ENCODE data around the gene CAPRIN2.

- TF ChIP-seq, protein P1, sequence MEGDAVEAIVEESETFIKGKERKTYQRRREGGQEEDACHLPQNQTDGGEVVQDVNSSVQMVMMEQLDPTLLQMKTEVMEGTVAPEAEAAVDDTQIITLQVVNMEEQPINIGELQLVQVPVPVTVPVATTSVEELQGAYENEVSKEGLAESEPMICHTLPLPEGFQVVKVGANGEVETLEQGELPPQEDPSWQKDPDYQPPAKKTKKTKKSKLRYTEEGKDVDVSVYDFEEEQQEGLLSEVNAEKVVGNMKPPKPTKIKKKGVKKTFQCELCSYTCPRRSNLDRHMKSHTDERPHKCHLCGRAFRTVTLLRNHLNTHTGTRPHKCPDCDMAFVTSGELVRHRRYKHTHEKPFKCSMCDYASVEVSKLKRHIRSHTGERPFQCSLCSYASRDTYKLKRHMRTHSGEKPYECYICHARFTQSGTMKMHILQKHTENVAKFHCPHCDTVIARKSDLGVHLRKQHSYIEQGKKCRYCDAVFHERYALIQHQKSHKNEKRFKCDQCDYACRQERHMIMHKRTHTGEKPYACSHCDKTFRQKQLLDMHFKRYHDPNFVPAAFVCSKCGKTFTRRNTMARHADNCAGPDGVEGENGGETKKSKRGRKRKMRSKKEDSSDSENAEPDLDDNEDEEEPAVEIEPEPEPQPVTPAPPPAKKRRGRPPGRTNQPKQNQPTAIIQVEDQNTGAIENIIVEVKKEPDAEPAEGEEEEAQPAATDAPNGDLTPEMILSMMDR (IDR thresholded peaks at IDR 0.05), result no peak
- TF ChIP-seq ZFX (IDR thresholded peaks at IDR 0.05; ENCODE audit: borderline replicate concordance), result no peak
Observed at GRCh38 chr12:30696486-30696885, 58.3 kb downstream of the CAPRIN2 start.

Data from 22Rv1 (cell line).